ENCODE results near the gene ZFAND3.

Gene ZFAND3

GRCh38 chr6:38141716-38142115 lies 322.2 kb downstream of the ZFAND3 start:
- DNase-seq = no peak

DNA sequence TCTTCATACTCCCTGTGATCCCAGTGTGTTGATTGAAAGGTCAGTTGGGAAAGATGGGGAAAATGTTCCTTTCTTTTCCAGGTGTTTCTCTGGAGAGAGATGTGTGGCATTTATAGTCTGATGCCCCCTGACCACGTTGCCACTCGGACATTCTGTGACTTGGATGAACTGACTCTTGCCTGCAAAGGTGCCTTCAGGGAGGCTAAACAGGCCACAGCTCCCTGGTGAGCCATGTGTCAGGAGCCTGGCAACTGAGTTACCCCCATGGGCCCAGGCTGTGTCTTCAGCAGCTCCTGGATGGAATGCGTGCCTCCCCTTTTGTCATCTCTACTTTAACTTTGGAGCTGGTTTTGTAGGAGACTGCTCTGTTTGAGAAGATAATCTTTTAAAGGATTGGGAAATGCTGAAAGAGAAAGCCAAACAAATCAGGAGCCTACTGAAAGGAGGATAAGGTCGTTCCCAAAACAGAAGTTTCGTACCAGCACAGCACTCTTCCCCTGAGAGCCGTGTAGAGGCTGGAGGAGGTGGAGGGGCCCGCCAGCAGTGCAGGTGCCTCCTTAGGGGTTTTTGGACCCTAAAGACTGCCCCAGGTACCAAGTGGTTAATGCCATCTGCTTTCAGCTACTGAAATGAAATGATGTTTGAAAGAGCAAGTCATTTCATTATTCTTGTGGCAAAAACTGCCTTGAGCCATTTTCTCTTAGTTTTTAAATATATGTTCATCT lies 322.8 kb downstream of the ZFAND3 start:
- no peak for DNase-seq

- DNase-seq = no peak
These were observed 323.9 kb downstream of the ZFAND3 start for GRCh38 chr6:38143191-38144150.

- DNase-seq = no peak
These were observed 324.9 kb downstream of the ZFAND3 start for GRCh38 chr6:38144365-38144945.

GRCh38 chr6:38146021-38146733 lies 326.6 kb downstream of the ZFAND3 start:
- DNase-seq = no peak

GRCh38 chr6:38146734-38147027 lies 327.2 kb downstream of the ZFAND3 start:
- no peak for DNase-seq

DNA sequence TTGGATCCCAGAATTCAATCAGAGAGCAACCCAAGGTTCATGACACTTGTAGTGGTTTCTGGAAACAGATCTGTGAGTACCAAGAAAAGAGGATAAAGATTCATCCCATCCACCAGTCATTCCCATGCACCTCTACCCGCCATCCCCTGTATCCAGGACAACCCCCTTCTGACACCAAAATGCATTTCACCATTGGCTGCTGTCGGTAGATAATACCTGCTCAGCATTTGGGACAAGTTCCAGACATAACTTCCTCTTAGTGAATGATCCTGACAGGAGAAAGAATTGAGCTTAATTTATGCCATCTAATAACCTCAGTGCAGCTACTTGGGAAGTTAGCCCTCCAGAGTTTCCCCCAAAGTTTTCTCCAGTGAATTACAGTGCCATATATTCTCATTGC lies 329.1 kb downstream of the ZFAND3 start:
- DNase-seq = no peak

- no peak for DNase-seq
These were observed 330.0 kb downstream of the ZFAND3 start for GRCh38 chr6:38149531-38149930.

- DNase-seq = no peak
These were observed 330.5 kb downstream of the ZFAND3 start for GRCh38 chr6:38150021-38150420.

GRCh38 chr6:38150681-38151296 lies 331.3 kb downstream of the ZFAND3 start:
- DNase-seq = no peak

GRCh38 chr6:38151580-38152500 lies 332.3 kb downstream of the ZFAND3 start:
- no peak for DNase-seq

DNA sequence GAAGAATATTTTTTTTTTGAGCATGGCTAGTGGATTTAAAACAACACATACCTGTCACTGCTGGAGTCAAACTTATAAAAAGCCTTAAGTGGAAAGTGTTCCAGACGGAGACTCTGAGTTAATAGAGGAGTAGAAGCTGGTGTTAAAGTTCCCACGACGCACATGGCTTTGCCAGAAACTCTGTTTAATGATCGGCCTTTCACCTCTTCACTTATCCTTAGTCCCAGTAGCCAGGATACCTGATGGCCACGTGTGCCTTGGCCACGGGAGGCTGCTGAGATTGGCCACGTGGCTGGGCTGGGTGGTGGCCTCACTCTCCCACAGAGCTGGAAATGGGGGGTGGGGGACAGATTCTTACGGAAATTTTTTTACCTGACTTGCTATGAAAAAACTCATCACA lies 333.1 kb downstream of the ZFAND3 start:
- no peak for DNase-seq

GRCh38 chr6:38153076-38153797 lies 333.7 kb downstream of the ZFAND3 start:
- DNase-seq = no peak

DNA sequence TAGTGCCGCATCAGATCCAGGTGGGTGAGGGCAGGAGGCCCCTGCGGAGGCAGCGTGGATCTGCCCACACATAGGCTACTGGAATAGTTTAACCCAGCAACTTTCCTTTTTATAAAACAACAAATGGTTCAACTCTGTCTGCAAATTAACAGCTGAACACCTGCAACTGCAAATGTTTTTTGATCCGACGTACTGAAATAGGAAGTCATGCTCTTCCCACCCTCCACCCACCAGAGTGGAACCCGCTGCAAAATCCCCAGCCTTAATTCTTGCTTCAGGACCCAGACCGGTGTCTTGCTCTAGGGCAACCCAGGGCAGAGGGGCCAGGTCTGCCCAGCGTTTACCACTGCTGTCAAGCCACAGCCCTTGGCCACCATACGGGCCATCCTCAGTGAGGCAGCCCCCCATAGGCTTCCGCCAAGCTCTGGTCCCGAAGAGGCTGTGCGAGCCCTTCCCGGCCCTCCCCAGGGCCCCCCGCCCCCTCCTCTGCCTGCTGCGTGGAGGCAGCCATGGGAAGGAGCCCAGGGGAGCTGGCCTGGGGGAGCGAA lies 334.3 kb downstream of the ZFAND3 start:
- no peak for DNase-seq

GRCh38 chr6:38154731-38155130 lies 335.2 kb downstream of the ZFAND3 start:
- DNase-seq = no peak

DNA sequence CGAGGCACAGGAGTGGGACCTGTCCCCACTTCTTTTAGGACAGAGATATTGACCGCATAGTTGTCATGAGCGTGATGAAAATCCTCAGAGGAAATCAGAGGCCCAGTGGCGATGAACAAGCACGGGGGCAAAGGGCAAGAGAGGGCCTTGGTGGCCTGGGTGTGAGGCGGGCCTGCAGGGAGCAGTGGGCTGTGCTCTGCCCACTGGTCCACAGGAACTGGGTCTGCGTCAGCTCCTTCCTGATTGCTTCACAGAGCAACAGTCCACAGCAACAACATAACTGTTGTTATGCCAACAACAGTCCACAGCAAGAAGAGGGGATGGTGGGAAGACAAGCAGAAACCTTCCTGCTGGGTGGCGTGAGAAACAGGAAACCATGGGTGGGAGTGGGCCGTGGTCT lies 335.6 kb downstream of the ZFAND3 start:
- DNase-seq = no peak

GRCh38 chr6:38155621-38156204 lies 336.2 kb downstream of the ZFAND3 start:
- DNase-seq = peak; percentile 16

DNA sequence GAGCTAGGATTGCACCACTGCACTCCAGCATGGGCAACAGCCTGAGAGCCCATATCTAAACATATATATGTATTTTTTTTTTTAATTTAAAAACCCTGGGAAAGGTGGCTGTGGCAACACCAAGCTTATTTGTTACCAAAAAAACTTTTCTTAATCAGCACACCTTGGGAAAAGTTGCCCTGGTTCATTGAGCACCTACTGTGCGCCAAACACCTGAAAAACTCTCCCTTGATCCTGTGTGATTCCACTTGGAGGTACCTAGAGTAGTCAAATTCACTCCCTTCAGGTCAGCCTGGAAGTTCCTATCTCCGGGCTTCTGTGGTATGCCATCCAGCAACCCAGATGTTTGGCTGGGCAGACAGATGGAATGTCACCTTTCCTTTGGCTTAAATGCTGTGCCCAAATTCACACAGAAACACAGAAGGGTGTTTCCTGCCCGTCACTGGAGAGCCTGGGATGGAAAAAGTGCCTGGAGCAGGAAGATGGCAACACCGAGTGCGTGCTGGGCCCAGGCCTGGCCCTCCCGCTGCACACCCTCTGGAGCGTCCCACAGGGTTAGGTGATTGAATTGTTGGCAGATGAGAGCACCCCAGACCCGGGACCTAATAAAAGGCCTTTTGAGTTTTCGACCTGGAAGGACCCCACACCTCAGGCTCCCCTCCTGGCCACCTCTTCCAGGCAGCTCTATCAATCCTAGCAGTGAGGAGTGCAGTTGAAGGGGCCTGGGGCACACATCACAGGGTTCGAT lies 337.5 kb downstream of the ZFAND3 start:
- DNase-seq = no peak

DNA sequence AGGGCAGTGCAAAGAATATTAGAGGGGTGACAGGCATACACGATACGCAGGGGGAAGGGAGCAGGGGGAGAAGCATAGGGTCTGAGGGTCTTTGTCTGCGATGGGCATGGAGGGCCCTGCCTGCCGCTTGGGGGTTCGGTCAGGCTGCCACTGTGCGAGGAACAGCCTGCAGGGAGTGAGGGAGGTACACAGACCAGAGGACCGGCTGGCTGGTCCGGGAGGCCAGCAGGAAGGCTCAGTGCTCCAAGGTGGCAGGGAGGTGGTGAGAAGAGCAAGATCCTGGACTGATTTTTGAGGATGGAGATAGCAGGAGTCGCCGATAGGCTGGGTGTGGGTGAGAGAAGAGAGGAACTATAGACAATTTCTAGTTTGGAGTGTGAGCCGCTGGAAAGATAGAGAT lies 338.4 kb downstream of the ZFAND3 start:
- no peak for DNase-seq
